HepG2 (cell line): ENCODE data around the gene MICALL2. TPM values are rescaled to one million over a fixed set of nuclear protein-coding genes. Genes with fewer than 3 reads are reported as not detected.

Experiments
- ATAC-seq: fragments of 200-7000 bp; cut with Tn5 transposase; 3 replicates; pipeline ENCODE4 v1.9.1; 2020; ENCODE audit warnings: mild to moderate bottlenecking, moderate library complexity
- BruUV-seq: library from RNA; stranded (reverse); fragments of 400-500 nt; replicated peaks from 2 replicates; lab custom pipeline; 2021; lab: Mats Ljungman, UMichigan
- CTCF ChIA-PET: fragments of 300-600 bp; formaldehyde crosslinking; extraction: SDS; loops from one replicate; lab custom pipeline; 2021; ENCODE audit warnings: low total read pairs, inconsistent platforms, low intra/inter-chr PET ratio; lab: Yijun Ruan, JAX
- POLR2A ChIA-PET: fragments of 350-600 bp; sonication (Branson Sonifier 250); formaldehyde crosslinking; loops from one replicate; lab custom pipeline; 2020; ENCODE audit warnings: antibody characterized with exemption, inconsistent platforms; lab: Yijun Ruan, JAX
- DNase-seq: peaks from one replicate; pipeline ENCODE4 v3.0.0-alpha.2; 2015; ENCODE audit warnings: low spot score
- FAIRE-seq: peaks from 3 replicates; lab custom pipeline; 2011; peaks lifted over from hg19 to GRCh38; lab: Jason Lieb, UNC
- H2AFZ ChIP-seq: one replicate; pipeline ENCODE4 v1.6.1; 2011; ENCODE audit warnings: low read length, inconsistent platforms
- H3K27ac ChIP-seq: fragments of 300-600 bp; 3 replicates; pipeline ENCODE4 v1.8.0; 2011; ENCODE audit warnings: mixed run types, mild to moderate bottlenecking, mixed read lengths, low read length, inconsistent platforms; ENCODE audit not compliant: insufficient read depth; ENCODE audit errors: extremely low read length
- H3K27me3 ChIP-seq, 2 experiments: fragments of 200-600 bp in 1 of 2; 2 replicates in 1 of 2; 3 replicates in 1 of 2; pipeline versions ENCODE4 v1.6.0 to v1.8.0; 2011; ENCODE audit warnings: low read length in 2 of 2, mild to moderate bottlenecking in 2 of 2, moderate library complexity in 2 of 2, inconsistent platforms in 1 of 2; ENCODE audit not compliant: insufficient read depth in 2 of 2, control insufficient read depth in 1 of 2
- H3K36me3 ChIP-seq, 2 experiments: fragments of 200-600 bp in 1 of 2; replicated peaks in 1 of 2; 2 replicates in 1 of 2; 3 replicates in 1 of 2; pipeline versions ENCODE4 v1.5.1 to v1.8.0; 2011; ENCODE audit warnings: low read length in 2 of 2, inconsistent platforms in 1 of 2; ENCODE audit not compliant: insufficient read depth in 2 of 2, control insufficient read depth in 1 of 2
- H3K4me1 ChIP-seq: 2 replicates; pipeline ENCODE4 v1.5.1; 2012; ENCODE audit warnings: low read length, inconsistent platforms; ENCODE audit not compliant: insufficient read depth
- H3K4me2 ChIP-seq: 2 replicates; pipeline ENCODE4 v1.6.0; 2011; ENCODE audit warnings: low read depth, low read length, inconsistent platforms
- H3K4me3 ChIP-seq, 3 experiments: fragments of 200-600 bp in 1 of 3; sonication (generic), shearing (Covaris generic) in 1 of 3; replicated peaks in 1 of 3; 2 replicates each; pipeline ENCODE4 v1.5.1; 2011 to 2016; ENCODE audit warnings: low read length in 3 of 3, inconsistent platforms in 2 of 3, low read depth in 2 of 3, mild to moderate bottlenecking in 2 of 3, control low read depth in 1 of 3, mixed read lengths in 1 of 3; ENCODE audit not compliant: insufficient read depth in 1 of 3
- H3K79me2 ChIP-seq: one replicate; pipeline ENCODE4 v1.6.1; 2011; ENCODE audit warnings: low read length, inconsistent platforms; ENCODE audit not compliant: insufficient read depth
- H3K9ac ChIP-seq: 2 replicates; pipeline ENCODE4 v1.6.0; 2011; ENCODE audit warnings: mild to moderate bottlenecking, low read depth, low read length, inconsistent platforms; ENCODE audit not compliant: insufficient read depth
- H3K9me3 ChIP-seq: 2 replicates; pipeline ENCODE4 v1.5.1; 2012; ENCODE audit warnings: mild to moderate bottlenecking, low read length
- H4K20me1 ChIP-seq: 2 replicates; pipeline ENCODE4 v1.6.0; 2011; ENCODE audit warnings: inconsistent platforms, mild to moderate bottlenecking, low read length, moderate library complexity; ENCODE audit not compliant: insufficient read depth
- ATF7-NPFF ChIP-seq: sonication (generic); formaldehyde crosslinking; IDR thresholded peaks from 2 replicates; pipeline ENCODE4 v1.8.1; 2023; ENCODE audit warnings: mild to moderate bottlenecking, low read depth, missing genetic modification reagents, moderate library complexity
- FOSL1 ChIP-seq: sonication (generic); formaldehyde crosslinking; IDR thresholded peaks from 2 replicates; pipeline ENCODE4 v1.9.0; 2021; ENCODE audit warnings: missing genetic modification reagents, borderline replicate concordance
- FOXK1 ChIP-seq: sonication (generic); formaldehyde crosslinking; IDR thresholded peaks from 2 replicates; pipeline ENCODE4 v1.4.0; 2020; ENCODE audit warnings: low read depth, missing genetic modification reagents, borderline replicate concordance
- HOXA9 ChIP-seq: sonication (generic); formaldehyde crosslinking; IDR thresholded peaks from 2 replicates; pipeline ENCODE4 v1.8.1; 2022; ENCODE audit warnings: missing genetic modification reagents, mild to moderate bottlenecking, moderate library complexity, borderline replicate concordance
- JUNB ChIP-seq: sonication (generic); formaldehyde crosslinking; IDR thresholded peaks from 2 replicates; pipeline ENCODE4 v1.8.0; 2022; ENCODE audit warnings: missing genetic modification reagents, mild to moderate bottlenecking, borderline replicate concordance
- NFRKB ChIP-seq: fragments of 450-650 bp; IDR thresholded peaks from 2 replicates; pipeline ENCODE4 v1.6.1; 2017
- TCF12 ChIP-seq, 2 experiments: fragments of 450-650 bp in 1 of 2; sonication (generic) in 1 of 2; formaldehyde crosslinking in 1 of 2; IDR thresholded peaks; 2 replicates each; pipeline versions ENCODE4 v1.6.1 to v1.8.0; 2017 to 2022; ENCODE audit warnings: antibody characterized with exemption in 1 of 2, mild to moderate bottlenecking in 1 of 2, missing genetic modification reagents in 1 of 2, moderate library complexity in 1 of 2
- TGIF2 ChIP-seq: IDR thresholded peaks from 2 replicates; pipeline ENCODE4 v1.6.1; 2016; ENCODE audit warnings: control low read depth, missing compliant biosample characterization
- ZNF20 ChIP-seq: sonication (generic); formaldehyde crosslinking; IDR thresholded peaks from 2 replicates; pipeline ENCODE4 v1.4.0; 2020; ENCODE audit warnings: mild to moderate bottlenecking, moderate library complexity, missing genetic modification reagents
- ZNF230 ChIP-seq: sonication (generic); formaldehyde crosslinking; IDR thresholded peaks from 2 replicates; pipeline ENCODE4 v1.4.0; 2020; ENCODE audit warnings: mild to moderate bottlenecking, missing genetic modification reagents
- ZNF333 ChIP-seq: sonication (generic); formaldehyde crosslinking; IDR thresholded peaks from 2 replicates; pipeline ENCODE4 v1.4.0; 2020; ENCODE audit warnings: mild to moderate bottlenecking, missing genetic modification reagents, borderline replicate concordance
- ZNF75D ChIP-seq: sonication (generic); formaldehyde crosslinking; IDR thresholded peaks from 2 replicates; pipeline ENCODE4 v1.8.1; 2023; ENCODE audit warnings: missing genetic modification reagents, mild to moderate bottlenecking, borderline replicate concordance
- WGBS: methylation state at CpG from one replicate; pipeline ENCODE4 v1.1.6; 2017; ENCODE audit warnings: low lambda C conversion rate; 5-methylcytosine and 5-hydroxymethylcytosine counted together
- in situ Hi-C: cut with HindIII; loops from 2 replicates; pipeline ENCODE4 v1.10.0; 2017; ENCODE audit warnings: low pct_unique_long_range_greater_than_20kb; ENCODE audit not compliant: extremely low pct_ligation_motif_present
- intact Hi-C: fragments of 100-400 bp; cut with micrococcal nuclease; formaldehyde crosslinking; loops from one replicate; pipeline ENCODE4 v1.10.0; 2022; ENCODE audit not compliant: unreplicated experiment
- polyA plus RNA-seq, 8 experiments: library from polyadenylated mRNA; depleted of rRNA in 3 of 8; stranded (reverse) in 7 of 8; unstranded in 1 of 8; fragments of >200 nt; fragmentation: Illumina TruSeq in 4 of 8; extraction: Trizol in 4 of 8; gene quantifications; 2 replicates each; pipeline versions ENCODE4 v1.2.1 to v1.2.3, GENCODE V29; 2011 to 2016; ENCODE audit warnings: low read depth in 4 of 8, missing spikeins in 1 of 8, mixed read lengths in 1 of 8; ENCODE audit not compliant: insufficient read depth in 1 of 8
- total RNA-seq, 5 experiments: library from RNA; depleted of rRNA; stranded (reverse); fragments of >200 nt; fragmentation: Illumina TruSeq; extraction: Trizol; gene quantifications; 2 replicates each; pipeline ENCODE4 v1.2.3, GENCODE V29; 2016; ENCODE audit warnings: low read depth in 1 of 5
- TF ChIP-seq, protein P1 (sequence below): sonication (generic); formaldehyde crosslinking; IDR thresholded peaks from 2 replicates; pipeline ENCODE4 v1.5.0; 2020; ENCODE audit warnings: missing genetic modification reagents, mild to moderate bottlenecking, borderline replicate concordance

Gene MICALL2
- total and polyA plus RNA-seq, 2 of the 13 experiments (the other 11 are each of a cell fraction or from before 2014, with no cell fraction given): 5.8 to 12.4 TPM

DNA sequence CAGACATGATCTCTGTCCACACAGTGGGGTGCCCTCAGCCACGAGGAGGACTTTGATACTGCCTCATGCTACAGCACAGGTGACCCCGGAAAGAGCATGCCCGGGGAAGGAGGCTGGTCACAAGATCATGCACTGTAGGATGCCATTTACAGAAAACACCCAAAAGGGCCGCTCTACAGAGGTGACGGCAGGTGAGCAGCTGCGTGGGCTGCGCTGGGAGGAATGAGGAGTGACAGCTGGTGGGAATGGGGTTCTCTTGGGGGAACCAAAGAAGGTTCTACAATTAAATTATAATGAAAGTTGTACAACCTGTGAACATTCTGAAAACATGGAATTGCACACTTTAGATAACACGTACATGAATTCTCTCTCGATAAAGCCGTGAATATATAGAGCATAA, 33.0 kb upstream of the MICALL2 start:
- Histone ChIP-seq H3K9me3 (no peaks in the 10 kb centered on the region), H3K36me3 (peaks cover 21 to 50% of the 10 kb centered on the region in 2 experiments; a peak in 4 of 5 replicates), H3K4me3 (no peak overlapping the region), H3K27me3 (no peaks in the 10 kb centered on the region), H2AFZ (no peak overlapping the region), H3K9ac (no peak overlapping the region), H4K20me1 (no peaks in the 10 kb centered on the region), H3K4me1 (no peaks in the 10 kb centered on the region), H3K79me2 (no peaks in the 10 kb centered on the region), H3K4me2 (no peak overlapping the region), H3K27ac (no peak overlapping the region)
- CTCF ChIA-PET: no interaction called here
- ATAC-seq (no peak), DNase-seq (no peak), FAIRE-seq (no peak)
- no TSS peak for BruUV-seq
- intact Hi-C loops (no loop called here), in situ Hi-C loops (no loop called here)
- 94% methylated on average over 10 of the region's 10 CpGs for WGBS
- POLR2A ChIA-PET: no interaction called here
- TF ChIP-seq FOXK1 (CRISPR knock-in tag) (no peak), HOXA9 (CRISPR knock-in tag) (no peak), ATF7-NPFF (CRISPR knock-in tag) (no peak), TCF12 (IDR thresholded peaks at IDR 0.05) (no peak), TCF12 (CRISPR knock-in tag; IDR thresholded peaks at IDR 0.05) (no peak), ZNF20 (no peak), FOSL1 (CRISPR knock-in tag) (no peak), ZNF75D (CRISPR knock-in tag) (no peak), JUNB (no peak), TGIF2 (no peak), ZNF230 (no peak), NFRKB (no peak), ZNF333 (CRISPR knock-in tag) (no peak)
- TF ChIP-seq, protein P1, sequence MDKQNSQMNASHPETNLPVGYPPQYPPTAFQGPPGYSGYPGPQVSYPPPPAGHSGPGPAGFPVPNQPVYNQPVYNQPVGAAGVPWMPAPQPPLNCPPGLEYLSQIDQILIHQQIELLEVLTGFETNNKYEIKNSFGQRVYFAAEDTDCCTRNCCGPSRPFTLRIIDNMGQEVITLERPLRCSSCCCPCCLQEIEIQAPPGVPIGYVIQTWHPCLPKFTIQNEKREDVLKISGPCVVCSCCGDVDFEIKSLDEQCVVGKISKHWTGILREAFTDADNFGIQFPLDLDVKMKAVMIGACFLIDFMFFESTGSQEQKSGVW: no peak
